HCT116 (cell line): ENCODE measurements around the gene IL17RE. TPM values are rescaled to one million over a fixed set of nuclear protein-coding genes. Genes with fewer than 3 reads are reported as not detected.
A peak's percentile ranks its signal among the peaks of the same experiment; 100 is the strongest.

Source experiments
- ATAC-seq: fragments of 200-7000 bp; cut with Tn5 transposase; 2 replicates; pipeline ENCODE4 v1.9.1; 2020; ENCODE audit warnings: mild to moderate bottlenecking, moderate library complexity
- BruUV-seq: library from RNA; stranded (reverse); fragments of 400-500 nt; replicated peaks from 2 replicates; lab custom pipeline; 2021; lab: Mats Ljungman, UMichigan
- CTCF ChIA-PET: fragments of 300-600 bp; sonication (Branson Sonifier 250); formaldehyde crosslinking; loops from one replicate; lab custom pipeline; 2021; ENCODE audit warnings: antibody characterized with exemption; lab: Charles Lee
- POLR2A ChIA-PET: fragments of 300-600, 350-600 bp; sonication (Branson Sonifier 250); formaldehyde crosslinking; loops from one replicate; lab custom pipeline; 2021; ENCODE audit warnings: antibody characterized with exemption; lab: Charles Lee
- RAD21 ChIA-PET, 2 experiments: fragments of 300-600 bp; sonication (Branson Sonifier 250); formaldehyde crosslinking; loops; one replicate each; lab custom pipeline; 2023; ENCODE audit warnings: low total read pairs in 2 of 2; ENCODE audit not compliant: uncharacterized antibody in 2 of 2, unreplicated experiment in 2 of 2, low non-redundant PET in 1 of 2; lab: Charles Lee
- DNase-seq: peaks from one replicate; pipeline ENCODE4 v3.0.0-alpha.2; 2010; ENCODE audit warnings: low read depth, low spot score
- H2AFZ ChIP-seq: fragments of 200-600 bp; shearing (Covaris generic), sonication (generic); 2 replicates; pipeline ENCODE4 v1.6.1; 2017; ENCODE audit warnings: low read depth, mixed run types, mixed read lengths, antibody characterized with exemption, low read length; ENCODE audit not compliant: poor library complexity, severe bottlenecking
- H3K27ac ChIP-seq: 2 replicates; pipeline ENCODE4 v1.5.1; 2012; ENCODE audit warnings: low read depth, low read length
- H3K27me3 ChIP-seq: fragments of 200-600 bp; sonication (generic); 2 replicates; pipeline ENCODE4 v1.6.1; 2016; ENCODE audit warnings: mixed run types, low read length, mixed read lengths; ENCODE audit not compliant: insufficient read depth
- H3K36me3 ChIP-seq, 2 experiments: fragments of 200-500 bp in 1 of 2; fragments of 200-600 bp in 1 of 2; sonication (Bioruptor generic) in 1 of 2; sonication (generic) in 1 of 2; 2 replicates each; pipeline versions ENCODE4 v1.5.1 to v1.6.1; 2014 to 2016; ENCODE audit warnings: low read length in 2 of 2, inconsistent platforms in 1 of 2, mixed read lengths in 1 of 2, mixed run types in 1 of 2; ENCODE audit not compliant: insufficient read depth in 2 of 2, control insufficient read depth in 1 of 2
- H3K4me1 ChIP-seq, 2 experiments: fragments of 200-600 bp in 1 of 2; sonication (generic) in 1 of 2; 2 replicates each; pipeline versions ENCODE4 v1.5.1 to v1.6.1; 2012 to 2017; ENCODE audit warnings: low read length in 2 of 2, inconsistent platforms in 1 of 2, mild to moderate bottlenecking in 1 of 2, mixed read lengths in 1 of 2, mixed run types in 1 of 2, moderate library complexity in 1 of 2; ENCODE audit not compliant: insufficient read depth in 2 of 2, control insufficient read depth in 1 of 2
- H3K4me2 ChIP-seq: fragments of 200-600 bp; sonication (generic); 2 replicates; pipeline ENCODE4 v1.6.1; 2017; ENCODE audit warnings: mixed run types, low read length, mixed read lengths
- H3K4me3 ChIP-seq, 2 experiments: fragments of 200-600 bp in 1 of 2; sonication (generic) in 1 of 2; replicated peaks in 1 of 2; 2 replicates each; pipeline ENCODE4 v1.5.1; 2011 to 2016; ENCODE audit warnings: low read length in 2 of 2, control low read depth in 1 of 2, low read depth in 1 of 2, mild to moderate bottlenecking in 1 of 2, mixed read lengths in 1 of 2, mixed run types in 1 of 2
- H3K79me2 ChIP-seq: fragments of 200-600 bp; sonication (generic); 2 replicates; pipeline ENCODE4 v1.6.1; 2017; ENCODE audit warnings: mild to moderate bottlenecking, mixed run types, low read length, moderate library complexity, mixed read lengths; ENCODE audit not compliant: insufficient read depth
- H3K9ac ChIP-seq: fragments of 200-600 bp; sonication (generic); 2 replicates; pipeline ENCODE4 v1.6.1; 2016; ENCODE audit warnings: low read length, mixed read lengths
- H3K9me2 ChIP-seq: fragments of 200-600 bp; sonication (generic), shearing (Covaris generic); 2 replicates; pipeline ENCODE4 v1.6.1; 2017; ENCODE audit warnings: mixed run types, mild to moderate bottlenecking, moderate library complexity; ENCODE audit not compliant: insufficient read depth
- H3K9me3 ChIP-seq, 2 experiments: fragments of 200-500 bp in 1 of 2; fragments of 200-600 bp in 1 of 2; sonication (Bioruptor generic) in 1 of 2; sonication (generic) in 1 of 2; 2 replicates each; pipeline ENCODE4 v1.6.1; 2014 to 2017; ENCODE audit warnings: low read length in 2 of 2, mixed read lengths in 2 of 2, inconsistent platforms in 1 of 2, low read depth in 1 of 2, mild to moderate bottlenecking in 1 of 2, mixed run types in 1 of 2, moderate library complexity in 1 of 2; ENCODE audit not compliant: control insufficient read depth in 1 of 2, insufficient read depth in 1 of 2
- H4K20me1 ChIP-seq: fragments of 200-600 bp; sonication (generic), shearing (Covaris generic); 2 replicates; pipeline ENCODE4 v1.6.1; 2017; ENCODE audit warnings: mixed run types, mild to moderate bottlenecking, moderate library complexity; ENCODE audit not compliant: insufficient read depth
- ATF3 ChIP-seq: IDR thresholded peaks from 2 replicates; pipeline ENCODE4 v1.6.1; 2012
- CBX3 ChIP-seq: IDR thresholded peaks from 2 replicates; pipeline ENCODE4 v1.6.1; 2012; ENCODE audit warnings: low read depth
- CEBPB ChIP-seq: IDR thresholded peaks from 2 replicates; pipeline ENCODE4 v1.6.1; 2012; ENCODE audit warnings: low read depth
- EGR1 ChIP-seq: IDR thresholded peaks from 2 replicates; pipeline ENCODE4 v1.6.1; 2012; ENCODE audit warnings: low read depth
- FOSL1 ChIP-seq: IDR thresholded peaks from 2 replicates; pipeline ENCODE4 v1.6.1; 2012; ENCODE audit warnings: low read depth
- JUND ChIP-seq: IDR thresholded peaks from 2 replicates; pipeline ENCODE4 v1.6.1; 2012
- MAX ChIP-seq: IDR thresholded peaks from 2 replicates; pipeline ENCODE4 v1.6.1; 2012
- POLR2A ChIP-seq: IDR thresholded peaks from 2 replicates; pipeline ENCODE4 v1.7.0; 2011; ENCODE audit warnings: borderline replicate concordance; ENCODE audit not compliant: insufficient read depth, insufficient read length; ENCODE audit errors: extremely low read depth
- POLR2AphosphoS5 ChIP-seq: IDR thresholded peaks from 2 replicates; pipeline ENCODE4 v1.6.1; 2011; ENCODE audit warnings: mild to moderate bottlenecking, low read depth, low read length, moderate library complexity
- RAD21 ChIP-seq: IDR thresholded peaks from 2 replicates; pipeline ENCODE4 v1.6.1; 2012; ENCODE audit warnings: low read depth, mild to moderate bottlenecking
- SIN3A ChIP-seq: IDR thresholded peaks from 2 replicates; pipeline ENCODE4 v1.6.1; 2012; ENCODE audit warnings: low read depth
- SP1 ChIP-seq: IDR thresholded peaks from 2 replicates; pipeline ENCODE4 v1.6.1; 2012; ENCODE audit warnings: low read depth
- SRF ChIP-seq: IDR thresholded peaks from 2 replicates; pipeline ENCODE4 v1.6.1; 2012; ENCODE audit warnings: low read depth
- YY1 ChIP-seq: IDR thresholded peaks from 2 replicates; pipeline ENCODE4 v1.6.1; 2011; ENCODE audit warnings: low read length, low read depth, moderate library complexity, mild to moderate bottlenecking; ENCODE audit not compliant: insufficient replicate concordance; ENCODE audit errors: extremely low read depth
- intact Hi-C: fragments of 100-400 bp; cut with micrococcal nuclease; formaldehyde crosslinking; loops from 2 replicates; pipeline ENCODE4 v1.10.0; 2022
- total RNA-seq: library from RNA; stranded (reverse); gene quantifications from one replicate; pipeline ENCODE4 v1.2.1, GENCODE V29; 2021; ENCODE audit not compliant: unreplicated experiment
- TF ChIP-seq, protein P1 (sequence below), 3 experiments: fragments of 200-600 bp in 1 of 3; sonication (generic) in 1 of 3; IDR thresholded peaks in 2 of 3; conservative IDR thresholded peaks in 1 of 3; 2 replicates each; pipeline ENCODE4 v1.5.1; 2012 to 2017; ENCODE audit warnings: low read depth in 2 of 3, low read length in 2 of 3, antibody characterized with exemption in 1 of 3, borderline replicate concordance in 1 of 3, control low read depth in 1 of 3, mild to moderate bottlenecking in 1 of 3, mixed read lengths in 1 of 3, mixed run types in 1 of 3, moderate library complexity in 1 of 3; ENCODE audit not compliant: insufficient read depth in 1 of 3

IL17RE gene
- total RNA-seq, 1 experiment from 2014 or later: 14.3 TPM

GRCh38 chr3:9884555-9885165 is 18.0 kb upstream of the IL17RE start:
- no peaks in the 10 kb centered on the region for H3K9me2 ChIP-seq
- RAD21 ChIA-PET: no interaction called here
- H3K4me2 ChIP-seq: peak overlapping the region; percentile 70
- peak; percentile 93 for ATAC-seq
- H3K36me3 ChIP-seq: no peaks in the 10 kb centered on the region
- peak overlapping the region; percentile 82 for H3K27ac ChIP-seq
- CTCF ChIA-PET: interaction anchor here (1.1 to 3.2 kb wide), 3 partner anchors 48 to 438 kb away, joined by 3 to 10 read pairs (median 4); partner anchors contain the start of gene CRELD1
- intact Hi-C loops: no loop called here
- no peaks in the 10 kb centered on the region for H3K79me2 ChIP-seq
- POLR2A ChIA-PET: interaction anchor here (1.2 to 1.6 kb wide), 5 partner anchors 9 to 92 kb away, joined by 4 to 6 read pairs (median 6); partner anchors contain the start of genes ARPC4, CRELD1 and IL17RE
- peak overlapping the region; percentile 82 for H2AFZ ChIP-seq
- no peaks in the 10 kb centered on the region for H3K9me3 ChIP-seq
- H3K4me3 ChIP-seq: peak overlapping the region in 1 of 2 experiments; percentile 34; a peak in 2 of 4 replicates
- no peak for TF ChIP-seq EGR1
- TF ChIP-seq ATF3: no peak
- TF ChIP-seq YY1: no peak
- TF ChIP-seq JUND: peak; percentile 88
- TF ChIP-seq SRF: 0 out of 2 replicates have a peak, but pooled peaks have one; percentile 53
- TF ChIP-seq, protein P1, sequence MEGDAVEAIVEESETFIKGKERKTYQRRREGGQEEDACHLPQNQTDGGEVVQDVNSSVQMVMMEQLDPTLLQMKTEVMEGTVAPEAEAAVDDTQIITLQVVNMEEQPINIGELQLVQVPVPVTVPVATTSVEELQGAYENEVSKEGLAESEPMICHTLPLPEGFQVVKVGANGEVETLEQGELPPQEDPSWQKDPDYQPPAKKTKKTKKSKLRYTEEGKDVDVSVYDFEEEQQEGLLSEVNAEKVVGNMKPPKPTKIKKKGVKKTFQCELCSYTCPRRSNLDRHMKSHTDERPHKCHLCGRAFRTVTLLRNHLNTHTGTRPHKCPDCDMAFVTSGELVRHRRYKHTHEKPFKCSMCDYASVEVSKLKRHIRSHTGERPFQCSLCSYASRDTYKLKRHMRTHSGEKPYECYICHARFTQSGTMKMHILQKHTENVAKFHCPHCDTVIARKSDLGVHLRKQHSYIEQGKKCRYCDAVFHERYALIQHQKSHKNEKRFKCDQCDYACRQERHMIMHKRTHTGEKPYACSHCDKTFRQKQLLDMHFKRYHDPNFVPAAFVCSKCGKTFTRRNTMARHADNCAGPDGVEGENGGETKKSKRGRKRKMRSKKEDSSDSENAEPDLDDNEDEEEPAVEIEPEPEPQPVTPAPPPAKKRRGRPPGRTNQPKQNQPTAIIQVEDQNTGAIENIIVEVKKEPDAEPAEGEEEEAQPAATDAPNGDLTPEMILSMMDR (IDR thresholded peaks at IDR 0.05 in 2 of 3, conservative IDR thresholded peaks at IDR 0.05 in 1 of 3; ENCODE audit: borderline replicate concordance in 1 of 3, insufficient read depth in 1 of 3, low read depth in 2 of 3, low read length in 2 of 3): peak in 1 of 3 experiments; percentile 4; a peak in 1 of 6 replicates
- TF ChIP-seq POLR2AphosphoS5: peak; percentile 62
- peak; percentile 69 for TF ChIP-seq SP1
- peak; percentile 45 for TF ChIP-seq SIN3A
- no peak for TF ChIP-seq POLR2A
- TF ChIP-seq CEBPB: 0 out of 2 replicates have a peak, but pooled peaks have one; percentile 22
- TF ChIP-seq RAD21: peak; percentile 28; the same call in 1 of the 2 replicates
- no peak for TF ChIP-seq CBX3
- peak; percentile 87 for TF ChIP-seq FOSL1
- peak; percentile 66 for TF ChIP-seq MAX
- TF ChIP-seq, all 23 proteins: peak for 10
- peak; percentile 89 for DNase-seq
- Histone ChIP-seq H3K9ac (peak overlapping the region; percentile 50), H4K20me1 (no peaks in the 10 kb centered on the region), H3K4me1 (peaks cover 17 to 31% of the 10 kb centered on the region in 2 experiments), H3K27me3 (no peaks in the 10 kb centered on the region)
- BruUV-seq: TSS peak; percentile 99
